Inferior parietal cortex (tissue), 1 donor: ENCODE measurements around the gene PRDX3.

Experiments used
- DNase-seq: peaks from one replicate; pipeline ENCODE4 v3.0.0-alpha.2; 2016; ENCODE audit errors: extremely low spot score

Gene PRDX3

GRCh38 chr10:119129721-119130120 is 48.9 kb downstream of the PRDX3 start:
- no peak for DNase-seq

DNA sequence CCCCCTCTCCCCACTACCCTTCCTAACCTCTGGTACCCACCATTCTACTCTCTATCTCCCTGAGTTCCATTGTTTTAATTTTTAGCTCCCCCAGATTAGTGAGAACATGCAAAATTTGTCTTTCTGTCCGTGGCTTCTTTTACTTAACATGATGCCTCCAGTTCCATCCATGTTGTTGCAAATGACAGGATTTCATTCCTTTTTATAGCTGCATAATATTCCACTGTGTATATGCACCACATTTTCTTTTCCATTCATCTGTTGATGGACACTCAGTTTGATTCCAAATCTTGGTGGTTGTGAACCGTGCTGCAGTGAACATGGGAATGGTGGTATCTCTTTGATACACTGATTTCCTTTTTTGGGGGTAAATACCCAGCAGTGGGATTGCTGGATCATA is 52.7 kb downstream of the PRDX3 start:
- no peak for DNase-seq

DNA sequence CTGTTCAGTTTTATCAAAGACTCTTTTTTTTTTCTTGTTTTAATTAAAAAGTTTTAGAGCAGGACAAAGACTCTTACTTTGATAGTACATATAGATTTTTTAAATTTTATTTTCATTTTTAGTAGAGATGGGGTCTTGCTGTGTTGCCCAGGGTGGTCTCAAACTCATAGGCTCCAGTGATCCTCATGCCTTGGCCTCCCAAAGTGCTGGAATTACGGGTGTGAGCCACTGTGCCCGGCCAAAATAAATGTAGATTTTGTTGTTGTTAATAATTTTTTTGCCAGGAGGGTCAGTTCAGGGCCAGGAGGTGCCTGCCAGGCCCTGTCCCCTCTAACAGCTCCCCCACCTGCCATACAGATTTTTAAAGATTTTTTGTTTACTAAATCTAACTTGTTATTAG is 57.7 kb downstream of the PRDX3 start:
- no peak for DNase-seq

DNA sequence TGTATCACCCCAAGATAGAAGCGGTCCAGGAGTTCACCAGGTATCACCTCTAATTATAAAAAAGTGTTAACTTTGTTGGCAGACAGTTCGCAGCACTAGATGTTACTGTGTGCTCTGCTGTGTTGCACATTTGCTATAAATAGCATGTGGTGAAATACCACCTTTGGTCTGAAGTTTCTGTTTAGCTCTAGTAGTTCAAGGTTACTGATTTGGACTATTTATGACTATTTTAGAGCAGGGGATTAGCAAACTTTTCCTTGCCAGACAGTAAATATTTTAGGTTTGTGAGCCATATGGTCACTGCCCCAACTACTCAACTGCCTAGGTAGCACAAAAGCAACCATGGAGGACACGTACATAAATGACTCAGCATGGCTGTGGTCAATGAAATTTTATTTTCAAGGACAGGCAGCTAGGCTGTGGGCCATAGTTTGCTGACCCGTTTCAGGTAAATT is 58.2 kb downstream of the PRDX3 start:
- DNase-seq = no peak

- no peak for DNase-seq
These were observed 59.2 kb downstream of the PRDX3 start for GRCh38 chr10:119119400-119119799.

DNA sequence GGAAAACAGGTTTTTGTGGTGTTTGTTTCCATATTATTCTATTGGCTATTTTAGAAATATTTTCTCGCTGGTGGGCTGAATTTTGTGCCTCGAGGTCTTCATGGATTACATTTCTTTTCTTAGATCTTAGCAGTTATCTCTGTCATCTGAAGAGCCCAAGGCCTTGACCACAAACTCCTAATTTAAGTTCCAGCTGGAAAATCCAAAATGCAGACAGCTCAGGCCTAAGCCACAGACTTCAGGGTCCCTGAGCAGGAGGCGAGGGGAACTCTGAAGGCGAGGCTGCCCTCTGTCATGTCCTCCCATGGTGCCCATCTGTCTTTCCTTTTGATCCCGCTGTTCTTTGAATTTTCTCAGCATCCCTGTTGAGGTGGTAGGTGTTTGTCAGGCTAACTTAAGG is 60.4 kb downstream of the PRDX3 start:
- DNase-seq = no peak
